Endothelial cell of umbilical vein (primary cell): ENCODE data around the gene CCDC3.

Experiments used
- CTCF ChIP-seq, 2 donors: IDR thresholded peaks; 1 replicate in 1 of 2; 2 replicates in 1 of 2; pipeline ENCODE4 v1.5.1; 2011; ENCODE audit warnings: low read length in 2 of 2, mild to moderate bottlenecking in 2 of 2, moderate library complexity in 2 of 2, control low read depth in 1 of 2, inconsistent platforms in 1 of 2, low read depth in 1 of 2; ENCODE audit not compliant: insufficient read depth in 1 of 2; ENCODE audit errors: extremely low read depth in 1 of 2
- EZH2 ChIP-seq: IDR thresholded peaks from 2 replicates; pipeline ENCODE4 v1.6.1; 2012; ENCODE audit warnings: borderline replicate concordance, low read depth, mild to moderate bottlenecking, moderate library complexity, low read length, inconsistent platforms; ENCODE audit not compliant: severe bottlenecking
- GATA2 ChIP-seq: IDR thresholded peaks from 2 replicates; pipeline ENCODE4 v1.7.0; 2011; ENCODE audit warnings: low read depth, mild to moderate bottlenecking, moderate library complexity, mixed read lengths, low read length; ENCODE audit not compliant: insufficient read length, insufficient read depth
- MAX ChIP-seq: IDR thresholded peaks from 2 replicates; pipeline ENCODE4 v1.6.1; 2011; ENCODE audit not compliant: insufficient read depth, insufficient read length
- MYC ChIP-seq: IDR thresholded peaks from one replicate; pipeline ENCODE4 v1.6.1; 2011; ENCODE audit warnings: mild to moderate bottlenecking, low read depth, low read length
- POLR2A ChIP-seq: IDR thresholded peaks from 2 replicates; pipeline ENCODE4 v1.6.1; 2012; ENCODE audit warnings: low read depth, mild to moderate bottlenecking, control low read depth, low read length
- POLR2AphosphoS5 ChIP-seq: IDR thresholded peaks from 2 replicates; pipeline ENCODE4 v1.6.1; 2012; ENCODE audit warnings: low read depth, mild to moderate bottlenecking, control low read depth, low read length, moderate library complexity; ENCODE audit not compliant: insufficient read depth

GRCh38 chr10:12909836-12910185, 91.7 kb downstream of the CCDC3 start:
- TF ChIP-seq CTCF (IDR thresholded peaks at IDR 0.05; ENCODE audit: extremely low read depth in 1 of 2, insufficient read depth in 1 of 2, low read depth in 1 of 2, low read length in 2 of 2) (no peak), POLR2A (no peak), POLR2AphosphoS5 (no peak), GATA2 (no peak), EZH2 (no peak), MYC (no peak), MAX (no peak)
